ENCODE measurements around the gene TMX4. TPM values are rescaled to one million over a fixed set of nuclear protein-coding genes. Genes with fewer than 3 reads are reported as not detected.

Gene TMX4, protein sequence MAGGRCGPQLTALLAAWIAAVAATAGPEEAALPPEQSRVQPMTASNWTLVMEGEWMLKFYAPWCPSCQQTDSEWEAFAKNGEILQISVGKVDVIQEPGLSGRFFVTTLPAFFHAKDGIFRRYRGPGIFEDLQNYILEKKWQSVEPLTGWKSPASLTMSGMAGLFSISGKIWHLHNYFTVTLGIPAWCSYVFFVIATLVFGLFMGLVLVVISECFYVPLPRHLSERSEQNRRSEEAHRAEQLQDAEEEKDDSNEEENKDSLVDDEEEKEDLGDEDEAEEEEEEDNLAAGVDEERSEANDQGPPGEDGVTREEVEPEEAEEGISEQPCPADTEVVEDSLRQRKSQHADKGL
- 28.9 and 29.8 TPM in 2 replicates for total RNA-seq (2014; rRNA removed; shearing (Covaris generic))
- polyA plus RNA-seq (2015; cell fraction: cytosol; rRNA removed): 43.3 and 57.7 TPM in 2 replicates
- polyA plus RNA-seq (2015; cell fraction: nucleus; rRNA removed): 5.9 and 7.3 TPM in 2 replicates

- in situ Hi-C loops (cut with HindIII; ENCODE audit: low pct_unique_long_range_greater_than_20kb, low sequenced_read_pairs): no loop called here
Observed at GRCh38 chr20:8019246-8019997, at the start of gene TMX4. Gene TMX4 (minus strand): TSS chr20:8019761. CDS start chr20:8019613, 148 bp downstream.

GRCh38 chr20:8067082-8067481 is 47.5 kb upstream of the TMX4 start:
- in situ Hi-C loops (cut with HindIII; ENCODE audit: low pct_unique_long_range_greater_than_20kb, low sequenced_read_pairs): no loop called here
- DNase-seq (ENCODE audit: low read depth, low spot score): no peak

More at GRCh38 chr20:8019246-8019997, at the start of gene TMX4:
- DNase-seq (ENCODE audit: low read depth, low spot score): peak; percentile 95

- DNase-seq (ENCODE audit: low read depth, low spot score): no peak
- in situ Hi-C loops (cut with HindIII; ENCODE audit: low pct_unique_long_range_greater_than_20kb, low sequenced_read_pairs): no loop called here
Observed at GRCh38 chr20:8066662-8067061, 47.1 kb upstream of the TMX4 start.

- in situ Hi-C loops (cut with HindIII; ENCODE audit: low pct_unique_long_range_greater_than_20kb, low sequenced_read_pairs): no loop called here
- DNase-seq (ENCODE audit: low read depth, low spot score): no peak
Observed at GRCh38 chr20:8065691-8066090, 46.1 kb upstream of the TMX4 start.

DNA sequence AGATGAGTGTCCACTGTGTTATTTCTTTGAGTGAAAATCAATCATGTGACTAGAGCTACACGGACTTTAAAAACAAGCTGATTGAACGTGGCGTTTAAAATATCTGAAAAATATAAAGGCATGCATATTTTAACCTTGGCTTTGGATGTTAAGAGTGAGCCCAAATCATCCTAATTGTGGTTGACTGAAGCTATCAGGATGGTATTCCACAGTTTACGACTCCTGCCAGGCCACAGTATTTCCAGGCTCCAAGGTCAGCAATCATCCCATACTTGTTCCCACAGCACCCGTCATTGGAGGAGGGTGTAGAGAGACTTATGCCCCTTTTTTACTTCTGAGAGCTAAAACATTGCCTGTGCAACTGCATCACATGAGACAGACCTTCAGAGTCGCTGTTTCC is 43.2 kb upstream of the TMX4 start:
- in situ Hi-C loops (cut with HindIII; ENCODE audit: low pct_unique_long_range_greater_than_20kb, low sequenced_read_pairs): no loop called here
- no peak for DNase-seq (ENCODE audit: low read depth, low spot score)

DNA sequence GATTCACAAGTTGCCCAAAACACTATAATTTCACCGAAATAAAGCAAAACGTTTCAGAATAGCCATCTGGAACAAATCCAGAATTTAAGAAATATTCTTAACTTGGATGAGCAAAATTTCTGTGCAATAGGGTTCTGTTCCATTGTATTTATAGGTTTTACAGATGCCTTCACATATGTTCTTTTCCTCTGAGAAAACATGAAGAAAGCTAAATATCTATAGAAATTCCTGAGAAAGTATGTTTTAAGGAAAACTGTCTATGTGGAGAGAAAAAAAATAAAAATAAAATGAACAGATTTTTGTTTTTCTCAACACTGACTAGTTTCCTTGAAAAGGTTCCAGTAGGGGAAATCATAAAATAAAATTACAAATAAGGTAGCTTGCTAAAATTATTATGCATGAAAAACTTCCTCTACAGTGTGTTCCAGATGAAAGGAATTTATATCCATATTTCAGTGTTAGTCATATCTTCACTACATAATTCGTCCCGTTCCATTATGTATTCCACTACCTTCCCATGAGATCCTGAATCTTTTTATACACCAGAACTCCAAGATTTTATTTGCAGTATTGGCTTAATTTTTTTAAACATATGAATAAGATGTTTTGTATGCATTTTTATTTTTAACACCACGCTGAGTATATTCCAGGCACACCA is 42.4 kb upstream of the TMX4 start:
- in situ Hi-C loops (cut with HindIII; ENCODE audit: low pct_unique_long_range_greater_than_20kb, low sequenced_read_pairs): no loop called here
- no peak for DNase-seq (ENCODE audit: low read depth, low spot score)

DNA sequence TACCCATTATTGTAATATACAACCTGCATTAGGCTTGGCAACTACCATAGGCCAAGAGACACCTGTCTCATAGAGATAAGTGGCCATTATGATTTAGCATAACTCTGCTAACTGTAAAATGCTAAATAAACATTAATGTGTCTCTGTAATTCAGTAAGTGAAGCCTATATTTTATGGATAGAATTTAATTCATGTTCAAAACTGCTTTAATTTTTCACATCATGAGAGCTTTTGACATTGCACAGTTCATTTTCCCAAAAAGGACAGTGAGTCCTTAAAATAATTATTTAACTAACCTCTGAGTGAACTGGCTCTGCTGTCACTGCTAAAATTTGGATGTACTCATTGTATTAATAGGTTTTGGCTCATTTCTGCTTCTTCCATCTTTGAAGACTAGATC is 41.4 kb upstream of the TMX4 start:
- in situ Hi-C loops (cut with HindIII; ENCODE audit: low pct_unique_long_range_greater_than_20kb, low sequenced_read_pairs): no loop called here
- DNase-seq (ENCODE audit: low read depth, low spot score): no peak

DNA sequence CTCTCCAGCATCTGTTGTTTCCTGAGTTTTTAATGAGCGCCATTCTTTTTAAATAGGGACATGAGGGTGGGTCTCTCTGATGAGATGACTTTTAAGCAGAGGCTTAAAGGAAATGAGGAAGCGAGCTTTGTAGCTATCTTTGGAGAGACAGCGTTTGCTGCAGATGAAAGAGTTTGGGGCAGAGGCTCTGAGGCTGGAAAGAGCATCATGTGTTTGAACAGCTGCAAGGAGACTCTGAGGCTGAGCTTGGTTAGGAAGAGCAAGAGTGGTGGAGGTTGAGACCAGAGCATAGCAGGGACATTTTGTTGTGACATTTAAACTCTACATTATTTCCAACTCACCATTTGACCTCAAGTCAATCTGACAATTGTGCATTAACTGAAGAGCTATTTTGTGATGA is 38.3 kb upstream of the TMX4 start:
- no peak for DNase-seq (ENCODE audit: low read depth, low spot score)
- in situ Hi-C loops (cut with HindIII; ENCODE audit: low pct_unique_long_range_greater_than_20kb, low sequenced_read_pairs): no loop called here

DNA sequence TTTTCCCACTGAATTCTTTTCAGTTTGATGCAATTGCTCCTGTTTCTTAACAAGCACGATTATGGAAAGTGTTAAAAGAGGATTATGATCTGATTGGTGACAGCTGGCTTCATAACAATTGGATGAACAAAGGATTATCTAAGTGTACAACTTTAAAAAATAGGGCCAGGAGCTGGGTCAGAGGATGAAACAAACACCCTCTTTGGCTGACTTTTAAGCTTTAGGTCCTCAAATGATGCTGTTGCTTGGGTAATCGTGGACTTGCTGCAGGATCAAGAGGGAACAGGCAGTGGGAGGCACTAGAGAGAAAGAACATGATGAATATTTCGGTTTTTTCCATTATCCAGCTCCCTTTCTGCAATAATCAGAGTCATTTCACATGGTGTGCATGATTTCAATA is 35.5 kb upstream of the TMX4 start:
- in situ Hi-C loops (cut with HindIII; ENCODE audit: low pct_unique_long_range_greater_than_20kb, low sequenced_read_pairs): no loop called here
- DNase-seq (ENCODE audit: low read depth, low spot score): no peak

- in situ Hi-C loops (cut with HindIII; ENCODE audit: low pct_unique_long_range_greater_than_20kb, low sequenced_read_pairs): no loop called here
- DNase-seq (ENCODE audit: low read depth, low spot score): no peak
Observed at GRCh38 chr20:8050157-8050837, 30.7 kb upstream of the TMX4 start.

DNA sequence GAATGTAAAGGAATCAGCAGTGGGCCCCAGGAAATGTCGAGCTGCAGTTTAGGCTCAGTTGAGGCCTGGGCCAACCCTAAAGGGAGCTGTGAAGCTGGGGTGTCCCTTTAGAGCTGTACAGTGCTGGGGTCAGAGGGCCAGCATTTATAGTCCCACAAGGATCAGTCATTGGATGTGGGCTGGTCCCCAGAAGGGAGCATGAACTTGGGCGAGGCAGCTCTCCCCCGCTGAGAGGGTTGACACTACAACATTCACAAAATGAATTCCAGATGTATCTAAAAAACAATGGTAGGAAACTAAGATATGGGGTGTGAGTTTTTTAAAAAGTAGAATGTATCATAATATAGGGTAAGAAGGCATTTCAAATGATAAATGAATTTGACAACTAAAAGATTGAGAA is 29.7 kb upstream of the TMX4 start:
- DNase-seq (ENCODE audit: low read depth, low spot score): no peak
- in situ Hi-C loops (cut with HindIII; ENCODE audit: low pct_unique_long_range_greater_than_20kb, low sequenced_read_pairs): no loop called here

- no peak for DNase-seq (ENCODE audit: low read depth, low spot score)
- in situ Hi-C loops (cut with HindIII; ENCODE audit: low pct_unique_long_range_greater_than_20kb, low sequenced_read_pairs): no loop called here
Observed at GRCh38 chr20:8045946-8046345, 26.4 kb upstream of the TMX4 start.

DNA sequence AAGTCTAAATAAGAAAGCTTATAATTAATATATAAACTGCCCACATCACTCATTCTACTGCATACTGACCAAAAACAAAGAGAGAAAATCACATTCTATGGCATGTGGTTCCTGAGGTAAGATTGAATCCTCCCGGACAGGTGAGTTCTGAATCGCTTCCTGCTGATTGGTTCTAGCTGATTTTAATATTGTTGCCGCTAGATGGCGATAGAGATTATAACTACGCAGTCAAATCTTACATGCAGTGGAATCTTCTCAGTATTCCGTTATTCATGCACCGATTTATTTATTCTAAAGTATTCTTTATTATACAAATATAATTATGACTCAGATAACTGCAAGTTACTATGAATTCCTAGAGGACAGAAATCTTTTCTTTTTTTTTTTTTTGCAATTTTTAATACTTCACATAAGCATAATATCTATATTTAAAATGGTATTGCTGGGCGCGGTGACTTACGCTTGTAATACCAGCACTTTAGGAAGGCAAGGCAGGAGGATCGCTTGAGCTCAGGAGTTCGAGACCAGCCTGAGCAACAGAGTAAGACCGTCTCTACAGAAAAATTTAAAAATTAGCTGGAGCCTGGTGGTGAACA is 24.2 kb upstream of the TMX4 start:
- in situ Hi-C loops (cut with HindIII; ENCODE audit: low pct_unique_long_range_greater_than_20kb, low sequenced_read_pairs): no loop called here
- DNase-seq (ENCODE audit: low read depth, low spot score): peak; percentile 79

DNA sequence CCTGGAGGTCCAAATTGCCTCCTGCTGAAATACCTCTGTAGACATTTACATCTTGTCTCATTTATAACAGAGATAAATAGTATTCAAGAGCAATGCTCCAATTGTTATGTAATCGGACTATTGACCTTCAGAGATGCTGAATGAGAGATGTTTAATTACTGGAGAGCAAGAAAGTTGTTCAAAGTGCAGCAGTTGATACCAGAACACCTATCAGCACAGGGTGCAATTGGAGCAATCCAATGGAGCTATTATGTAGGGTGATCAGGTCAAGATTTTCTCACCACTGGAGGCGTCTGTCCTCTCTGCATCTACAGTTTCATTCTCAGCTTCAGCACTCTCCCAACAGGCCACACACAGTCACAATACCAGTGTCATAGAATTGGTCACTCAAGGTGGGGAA is 19.5 kb upstream of the TMX4 start:
- peak; percentile 36 for DNase-seq (ENCODE audit: low read depth, low spot score)
- in situ Hi-C loops (cut with HindIII; ENCODE audit: low pct_unique_long_range_greater_than_20kb, low sequenced_read_pairs): no loop called here

GRCh38 chr20:8036771-8037170 is 17.2 kb upstream of the TMX4 start:
- no peak for DNase-seq (ENCODE audit: low read depth, low spot score)
- in situ Hi-C loops (cut with HindIII; ENCODE audit: low pct_unique_long_range_greater_than_20kb, low sequenced_read_pairs): no loop called here

DNA sequence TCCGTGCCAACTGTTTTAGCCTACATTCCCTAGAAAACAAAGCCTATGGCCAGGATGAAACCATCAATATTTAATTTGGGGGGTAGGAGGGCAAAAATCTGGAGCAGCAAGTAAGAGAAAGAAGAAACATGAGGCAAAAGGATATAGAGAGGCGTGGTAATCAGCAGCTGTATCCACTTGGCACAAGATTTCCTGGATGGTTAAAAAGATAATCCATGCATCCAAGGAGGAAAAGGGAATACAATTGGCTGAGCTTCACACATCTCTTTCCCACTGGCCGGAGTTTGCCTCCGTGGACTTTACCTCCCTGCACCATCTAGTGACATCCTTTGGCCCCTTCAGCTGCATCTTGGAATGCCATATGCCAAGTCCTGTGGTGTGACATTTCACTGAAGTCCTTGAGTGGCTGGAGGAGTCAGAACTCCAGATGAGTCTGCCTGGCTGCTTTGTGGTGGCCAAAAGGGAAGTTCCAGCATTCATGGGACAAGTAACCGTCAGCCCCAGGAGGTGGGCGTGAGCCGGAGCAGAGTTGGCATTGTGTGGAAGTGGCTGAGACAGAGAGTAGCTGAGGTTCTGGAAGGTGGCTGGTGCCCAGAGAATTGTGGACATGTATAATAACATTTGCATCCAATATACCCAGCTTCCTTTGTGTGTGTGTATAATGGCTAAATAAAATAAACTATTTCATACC is 13.7 kb upstream of the TMX4 start:
- in situ Hi-C loops (cut with HindIII; ENCODE audit: low pct_unique_long_range_greater_than_20kb, low sequenced_read_pairs): no loop called here
- DNase-seq (ENCODE audit: low read depth, low spot score): no peak

DNA sequence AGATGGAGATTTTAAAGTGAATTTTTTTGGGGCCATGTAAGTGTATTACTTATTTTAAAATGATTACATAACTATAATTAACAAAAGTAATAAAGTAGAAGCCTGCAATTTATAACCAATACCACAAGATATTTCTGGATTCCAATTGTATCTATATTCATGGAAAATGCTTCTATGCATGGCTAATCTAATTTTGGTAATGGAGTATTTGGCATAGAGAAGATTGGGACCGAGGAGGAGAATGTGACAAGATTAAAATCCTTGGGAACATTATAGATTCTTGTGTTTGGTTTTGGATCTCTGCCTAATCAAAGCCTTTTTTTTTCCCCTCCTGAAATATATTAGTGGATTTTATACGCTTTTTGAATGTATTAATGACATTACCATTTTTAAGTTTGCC is 12.9 kb upstream of the TMX4 start:
- no peak for DNase-seq (ENCODE audit: low read depth, low spot score)
- in situ Hi-C loops (cut with HindIII; ENCODE audit: low pct_unique_long_range_greater_than_20kb, low sequenced_read_pairs): no loop called here

Measured in SK-MEL-5 (cell line).